ENCODE results near the gene SETD1B.
"Not testable (repeated sequence)": the region's sequence is repeated elsewhere in the genome, so short reads cannot be mapped to it uniquely, and the experiment has no call there.

The SETD1B gene

GRCh38 chr12:121857322-121858246 is 53.8 kb downstream of the SETD1B start:
- DNase-seq (ENCODE audit: low read depth) = no peak

- no peak for DNase-seq (ENCODE audit: low read depth)
Observed at GRCh38 chr12:121858318-121858661, 54.5 kb downstream of the SETD1B start.

- DNase-seq (ENCODE audit: low read depth) = peak; percentile 56
Observed at GRCh38 chr12:121858662-121859572, 55.1 kb downstream of the SETD1B start, which contains the start of gene HPD. Gene HPD, minus strand, starts transcription at chr12:121858859. Its CDS starts 36 bp downstream, at chr12:121858823.

- DNase-seq (ENCODE audit: low read depth) = no peak
Observed at GRCh38 chr12:121860257-121860656, 56.4 kb downstream of the SETD1B start.

- not testable (repeated sequence) for DNase-seq (ENCODE audit: low read depth)
Observed at GRCh38 chr12:121860699-121861098, 56.9 kb downstream of the SETD1B start.

- DNase-seq (ENCODE audit: low read depth) = peak; percentile 24
Observed at GRCh38 chr12:121861636-121862254, 57.9 kb downstream of the SETD1B start.

- DNase-seq (ENCODE audit: low read depth) = peak; percentile 24
Observed at GRCh38 chr12:121866331-121866730, 62.5 kb downstream of the SETD1B start.

GRCh38 chr12:121869229-121869628 is 65.4 kb downstream of the SETD1B start:
- DNase-seq (ENCODE audit: low read depth) = not testable (repeated sequence)

GRCh38 chr12:121871467-121871866 is 67.7 kb downstream of the SETD1B start:
- DNase-seq (ENCODE audit: low read depth) = no peak

GRCh38 chr12:121872546-121873215 is 68.9 kb downstream of the SETD1B start:
- peak; percentile 93 for DNase-seq (ENCODE audit: low read depth)

GRCh38 chr12:121873216-121873569 is 69.4 kb downstream of the SETD1B start:
- no peak for DNase-seq (ENCODE audit: low read depth)

- DNase-seq (ENCODE audit: low read depth) = no peak
Observed at GRCh38 chr12:121874071-121874470, 70.3 kb downstream of the SETD1B start.

- no peak for DNase-seq (ENCODE audit: low read depth)
Observed at GRCh38 chr12:121875582-121875981, 71.8 kb downstream of the SETD1B start.

GRCh38 chr12:121876080-121876447 is 72.3 kb downstream of the SETD1B start:
- DNase-seq (ENCODE audit: low read depth) = not testable (repeated sequence)

Data from fibroblast of the conjunctiva (primary cell).